ENCODE measurements around the gene CBX3. TPM values are rescaled to one million over a fixed set of nuclear protein-coding genes. Genes with fewer than 3 reads are reported as not detected.
"Not testable (repeated sequence)": the region's sequence is repeated elsewhere in the genome, so short reads cannot be mapped to it uniquely, and the experiment has no call there.

CBX3 gene
- total RNA-seq, 1 donor from 2014 or later = 221 TPM

DNA sequence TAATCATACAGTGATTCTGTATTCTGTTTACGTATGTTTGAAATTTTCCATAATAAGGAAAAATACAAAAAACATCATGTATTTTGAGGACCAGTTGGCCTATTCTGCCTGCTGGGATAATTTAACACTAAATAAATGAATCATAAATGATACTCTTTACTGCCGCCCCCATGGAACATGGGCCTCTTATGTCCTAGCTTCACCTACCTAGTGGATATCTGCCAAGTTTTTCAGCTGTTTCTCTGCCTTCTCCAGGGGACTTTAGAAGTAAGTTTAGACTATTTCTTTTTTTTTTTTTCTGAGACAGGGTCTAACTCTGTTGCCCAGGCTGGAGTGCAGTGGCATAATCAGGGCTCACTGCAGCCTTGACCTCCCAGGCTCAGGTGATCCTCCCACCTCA lies 39.1 kb upstream of the CBX3 start:
- no peak overlapping the region for H3K4me3 Mint-ChIP-seq (ENCODE audit: low read depth)
- TF ChIP-seq, protein P1, sequence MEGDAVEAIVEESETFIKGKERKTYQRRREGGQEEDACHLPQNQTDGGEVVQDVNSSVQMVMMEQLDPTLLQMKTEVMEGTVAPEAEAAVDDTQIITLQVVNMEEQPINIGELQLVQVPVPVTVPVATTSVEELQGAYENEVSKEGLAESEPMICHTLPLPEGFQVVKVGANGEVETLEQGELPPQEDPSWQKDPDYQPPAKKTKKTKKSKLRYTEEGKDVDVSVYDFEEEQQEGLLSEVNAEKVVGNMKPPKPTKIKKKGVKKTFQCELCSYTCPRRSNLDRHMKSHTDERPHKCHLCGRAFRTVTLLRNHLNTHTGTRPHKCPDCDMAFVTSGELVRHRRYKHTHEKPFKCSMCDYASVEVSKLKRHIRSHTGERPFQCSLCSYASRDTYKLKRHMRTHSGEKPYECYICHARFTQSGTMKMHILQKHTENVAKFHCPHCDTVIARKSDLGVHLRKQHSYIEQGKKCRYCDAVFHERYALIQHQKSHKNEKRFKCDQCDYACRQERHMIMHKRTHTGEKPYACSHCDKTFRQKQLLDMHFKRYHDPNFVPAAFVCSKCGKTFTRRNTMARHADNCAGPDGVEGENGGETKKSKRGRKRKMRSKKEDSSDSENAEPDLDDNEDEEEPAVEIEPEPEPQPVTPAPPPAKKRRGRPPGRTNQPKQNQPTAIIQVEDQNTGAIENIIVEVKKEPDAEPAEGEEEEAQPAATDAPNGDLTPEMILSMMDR (IDR thresholded peaks at IDR 0.05; ENCODE audit: unreplicated experiment) = no peak
- no peak for DNase-seq (ENCODE audit: low spot score, unreplicated experiment)
- no peaks in the 10 kb centered on the region for H3K9me3 Mint-ChIP-seq (ENCODE audit: low read depth)
- no peaks in the 10 kb centered on the region for H3K27me3 Mint-ChIP-seq
- no peak overlapping the region for H3K27ac Mint-ChIP-seq
- peaks cover 8% of the 10 kb centered on the region for H3K36me3 Mint-ChIP-seq (ENCODE audit: insufficient read depth)
- peaks cover 15% of the 10 kb centered on the region for H3K4me1 Mint-ChIP-seq (ENCODE audit: low read depth)

DNA sequence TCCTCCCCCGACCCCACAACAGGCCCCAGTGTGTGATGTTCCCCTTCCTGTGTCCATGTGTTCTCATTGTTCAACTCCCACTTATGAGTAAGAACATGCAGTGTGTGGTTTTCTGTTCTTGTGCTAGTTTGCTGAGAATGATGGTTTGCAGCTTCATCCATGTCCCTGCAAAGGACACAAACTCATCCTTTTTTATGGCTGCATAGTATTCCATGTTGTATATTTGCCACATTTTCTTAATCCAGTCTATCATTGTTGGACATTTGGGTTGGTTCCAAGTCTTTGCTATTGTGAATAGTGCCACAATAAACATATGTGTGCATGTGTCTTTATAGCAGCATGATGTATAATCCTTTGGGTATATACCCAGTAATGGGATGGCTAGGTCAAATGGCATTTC lies 37.7 kb upstream of the CBX3 start:
- not testable (repeated sequence) for H3K4me3 Mint-ChIP-seq (ENCODE audit: low read depth); H3K36me3 Mint-ChIP-seq (ENCODE audit: insufficient read depth); H3K27me3 Mint-ChIP-seq; H3K9me3 Mint-ChIP-seq (ENCODE audit: low read depth); DNase-seq (ENCODE audit: low spot score, unreplicated experiment); H3K27ac Mint-ChIP-seq
- peaks cover 18% of the 10 kb centered on the region for H3K4me1 Mint-ChIP-seq (ENCODE audit: low read depth)

DNA sequence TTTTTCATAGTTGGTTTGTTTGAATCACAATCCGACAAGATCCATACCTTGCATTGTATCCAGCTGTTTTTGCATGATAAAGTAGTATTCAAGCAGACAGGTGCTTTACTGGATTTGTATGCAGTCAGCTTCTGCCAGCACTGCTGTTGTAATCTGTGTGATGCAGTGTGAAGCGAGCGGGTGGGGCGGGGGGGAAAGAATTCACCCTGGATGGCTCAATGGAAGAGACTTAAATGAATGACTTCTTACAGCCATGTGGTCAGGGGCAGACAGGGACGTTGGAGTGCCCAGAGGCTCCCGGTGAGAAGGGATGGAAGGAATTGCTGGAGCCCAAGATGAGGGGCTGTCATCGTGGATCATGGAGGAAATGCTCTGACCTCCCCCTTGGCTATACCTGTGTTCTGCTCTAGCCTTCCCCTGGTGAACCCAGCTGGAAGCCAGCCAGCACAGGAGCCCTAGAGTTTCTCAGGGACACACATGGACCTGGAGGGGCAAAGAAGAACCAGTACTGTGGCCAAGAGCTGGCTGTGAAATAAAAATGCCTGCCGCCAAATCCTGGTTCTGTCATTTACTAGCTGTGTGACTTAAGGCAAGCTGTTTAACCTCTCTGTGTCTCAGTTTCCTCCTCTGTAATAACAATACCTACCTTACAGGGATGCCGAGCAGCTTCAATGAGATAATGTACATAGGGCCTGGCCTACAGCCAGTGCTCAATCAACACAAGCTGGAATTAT lies 35.4 kb upstream of the CBX3 start:
- Mint-ChIP-seq H3K27me3 (no peaks in the 10 kb centered on the region), H3K9me3 (ENCODE audit: low read depth) (no peaks in the 10 kb centered on the region), H3K4me3 (ENCODE audit: low read depth) (no peak overlapping the region), H3K4me1 (ENCODE audit: low read depth) (peaks cover 10% of the 10 kb centered on the region), H3K27ac (no peak overlapping the region), H3K36me3 (ENCODE audit: insufficient read depth) (peaks cover 9% of the 10 kb centered on the region)
- DNase-seq (ENCODE audit: low spot score, unreplicated experiment) = no peak
- TF ChIP-seq, protein P1 (IDR thresholded peaks at IDR 0.05; ENCODE audit: unreplicated experiment) = no peak

GRCh38 chr7:26166684-26167266 lies 34.8 kb upstream of the CBX3 start:
- Mint-ChIP-seq H3K4me3 (ENCODE audit: low read depth) (no peak overlapping the region), H3K27me3 (no peaks in the 10 kb centered on the region), H3K36me3 (ENCODE audit: insufficient read depth) (peaks cover 12% of the 10 kb centered on the region), H3K4me1 (ENCODE audit: low read depth) (peaks cover 10% of the 10 kb centered on the region), H3K9me3 (ENCODE audit: low read depth) (peaks cover 3% of the 10 kb centered on the region), H3K27ac (peak overlapping the region; percentile 73)
- TF ChIP-seq, protein P1 (IDR thresholded peaks at IDR 0.05; ENCODE audit: unreplicated experiment) = no peak
- DNase-seq (ENCODE audit: low spot score, unreplicated experiment) = no peak

DNA sequence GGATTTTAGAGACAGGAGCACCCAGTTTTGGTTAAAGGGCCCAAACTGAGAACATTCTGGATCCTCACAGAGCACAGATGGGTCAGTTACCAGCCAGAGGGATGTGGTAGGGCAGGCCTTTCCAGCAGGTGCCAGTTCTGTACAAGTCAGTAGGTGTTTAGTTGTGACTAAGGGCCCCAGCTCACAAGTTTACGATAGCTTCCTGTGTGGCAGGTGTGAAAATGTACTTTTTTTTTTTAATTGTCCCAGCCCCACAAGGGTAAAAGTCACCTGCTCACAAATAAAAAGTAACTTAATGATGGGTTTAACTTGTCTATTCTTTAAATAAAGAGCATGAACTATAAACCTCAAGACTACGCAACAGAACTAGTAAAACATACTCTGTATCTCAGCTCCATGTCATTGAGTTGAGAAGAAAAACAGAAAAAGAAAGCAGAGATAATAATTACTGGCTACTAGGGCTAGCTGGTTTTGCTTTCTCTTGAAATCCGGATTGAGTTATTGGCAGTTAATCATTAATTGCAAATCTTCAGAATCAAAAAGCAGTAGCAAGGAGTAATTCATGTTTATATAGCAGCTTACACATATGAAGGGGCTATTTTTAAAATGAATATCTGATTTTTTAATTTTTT lies 34.1 kb upstream of the CBX3 start:
- Mint-ChIP-seq H3K9me3 (ENCODE audit: low read depth) (peaks cover 7% of the 10 kb centered on the region), H3K4me3 (ENCODE audit: low read depth) (no peak overlapping the region), H3K27me3 (no peaks in the 10 kb centered on the region), H3K4me1 (ENCODE audit: low read depth) (peaks cover 10% of the 10 kb centered on the region), H3K36me3 (ENCODE audit: insufficient read depth) (peaks cover 15% of the 10 kb centered on the region), H3K27ac (no peak overlapping the region)
- no peak for DNase-seq (ENCODE audit: low spot score, unreplicated experiment)
- TF ChIP-seq, protein P1 (IDR thresholded peaks at IDR 0.05; ENCODE audit: unreplicated experiment) = no peak

Measured in progenitor cell of endocrine pancreas (in vitro differentiated cells).